ENCODE data around the gene DOCK10.

DNA sequence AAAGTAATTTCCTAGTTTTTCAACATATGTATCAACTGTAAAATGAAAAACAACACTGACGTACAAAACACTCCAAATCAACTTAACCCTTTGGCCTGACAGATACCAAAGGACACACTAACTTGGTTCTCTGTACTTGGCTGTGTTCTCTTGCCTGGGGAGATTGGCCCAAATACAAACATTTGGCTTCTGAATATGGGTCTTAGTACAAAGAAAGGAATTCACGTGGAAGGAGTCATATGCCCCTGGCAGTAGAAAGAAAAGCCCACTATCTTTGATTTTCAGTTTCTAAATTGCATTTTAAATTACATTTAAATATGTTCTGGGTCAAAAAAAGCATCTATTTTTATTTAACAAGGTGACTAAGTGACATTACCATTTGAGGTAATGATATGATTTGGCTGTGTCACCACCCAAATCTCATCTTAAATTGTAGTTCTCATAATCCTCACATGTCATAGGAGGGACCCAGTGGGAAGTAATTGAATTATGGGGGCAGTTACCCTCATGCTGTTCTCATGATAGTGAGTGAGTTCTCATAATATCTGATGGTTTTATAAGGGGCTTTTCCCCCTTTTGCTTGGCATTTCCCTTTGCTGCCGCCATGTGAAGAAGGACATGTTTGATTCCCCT is 172.6 kb downstream of the DOCK10 start:
- no peak for TF ChIP-seq CTCF (conservative IDR thresholded peaks at IDR 0.05; ENCODE audit: low read length)
- TF ChIP-seq EZH2phosphoT487 (IDR thresholded peaks at IDR 0.05; ENCODE audit: borderline replicate concordance, low read depth, low read length): no peak
